DMS153 treated with DMSO at 0.1 percent for 48 hours (cell line): Measurements from ENCODE around the gene CPEB2.

Experiments
- DNase-seq: peaks from one replicate; lab custom pipeline; 2025; ENCODE audit not compliant: unreplicated experiment; lab: John Stamatoyannopoulos, UW

The CPEB2 gene

DNA sequence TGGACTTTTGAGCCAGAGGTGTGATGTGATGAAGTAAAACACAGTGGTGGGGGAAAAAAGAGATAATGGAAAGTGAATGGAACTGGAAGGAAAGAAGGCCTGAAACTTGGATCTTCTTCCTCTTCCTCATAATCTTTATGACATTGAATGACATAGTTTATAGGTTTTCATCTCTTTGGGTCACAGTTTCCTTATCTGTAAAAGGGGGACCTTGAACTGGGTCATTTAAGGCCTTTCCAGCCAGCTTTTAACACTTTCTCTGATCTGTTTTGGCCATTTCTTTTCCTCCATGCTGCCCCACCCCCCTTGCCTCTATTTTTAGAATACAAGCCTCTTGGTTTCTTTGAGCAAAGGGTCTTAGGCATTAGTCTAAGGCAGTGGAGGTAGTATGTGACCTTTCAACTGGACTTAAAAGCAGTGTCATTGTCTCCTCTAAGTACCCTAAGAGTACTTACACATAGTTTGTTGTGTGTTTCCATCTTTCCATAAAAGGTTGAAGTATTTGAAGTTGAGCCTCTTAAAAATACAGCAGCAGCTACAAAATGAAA lies 7.8 kb downstream of the CPEB2 start:
- DNase-seq = no peak

DNA sequence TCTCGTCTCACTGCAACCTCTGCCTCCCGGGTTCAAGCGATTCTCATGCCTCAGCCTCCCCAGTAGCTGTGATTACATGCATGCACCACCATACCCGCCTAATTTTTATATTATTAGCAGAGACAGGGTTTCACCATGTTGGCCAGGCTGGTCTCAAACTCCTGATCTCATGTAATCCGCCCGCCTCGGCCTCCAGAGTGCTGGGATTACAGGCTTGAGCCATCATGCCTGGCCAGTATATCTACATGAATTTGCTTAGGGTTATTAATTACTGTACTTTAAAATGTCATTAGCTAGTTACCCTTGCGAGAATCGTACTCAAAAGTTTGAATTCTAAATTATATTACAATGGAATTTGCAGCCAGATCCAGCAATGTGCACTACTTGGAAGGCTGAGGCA lies 8.9 kb downstream of the CPEB2 start:
- DNase-seq = no peak

DNA sequence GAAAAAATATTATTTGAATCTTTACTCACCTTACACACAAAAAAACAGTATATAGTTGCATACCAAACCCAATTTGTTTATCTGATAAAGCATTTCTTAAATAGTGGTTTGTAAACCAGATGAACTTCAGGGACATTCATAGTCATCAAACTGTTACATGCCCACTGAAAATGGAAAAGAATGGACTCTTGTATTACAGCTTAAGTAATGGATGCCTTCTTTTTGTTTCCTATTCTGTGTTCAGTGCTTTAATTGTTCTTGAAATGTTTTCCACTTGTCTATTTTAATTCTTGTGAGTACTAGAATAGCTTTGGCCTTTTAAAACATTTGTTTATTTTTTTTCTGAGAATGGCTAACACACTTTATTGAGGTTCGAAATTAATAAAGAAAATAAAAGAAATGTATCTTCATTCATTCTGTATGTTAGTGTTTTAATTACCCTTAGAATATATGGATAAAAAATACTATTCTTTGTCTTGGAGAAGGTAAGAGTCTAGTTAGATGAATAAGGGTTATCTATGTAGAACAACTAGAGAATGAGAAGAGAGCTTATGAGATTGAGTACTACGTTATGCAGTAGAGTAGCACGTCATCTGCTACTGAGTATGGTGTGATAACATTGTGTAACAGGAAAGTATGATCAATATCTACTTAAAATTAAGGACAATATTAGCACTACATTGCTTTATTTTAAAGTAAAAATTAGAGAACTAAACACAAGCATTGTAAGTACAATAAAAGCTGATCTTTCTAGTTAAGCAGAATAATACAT lies 9.9 kb downstream of the CPEB2 start:
- DNase-seq = no peak

DNA sequence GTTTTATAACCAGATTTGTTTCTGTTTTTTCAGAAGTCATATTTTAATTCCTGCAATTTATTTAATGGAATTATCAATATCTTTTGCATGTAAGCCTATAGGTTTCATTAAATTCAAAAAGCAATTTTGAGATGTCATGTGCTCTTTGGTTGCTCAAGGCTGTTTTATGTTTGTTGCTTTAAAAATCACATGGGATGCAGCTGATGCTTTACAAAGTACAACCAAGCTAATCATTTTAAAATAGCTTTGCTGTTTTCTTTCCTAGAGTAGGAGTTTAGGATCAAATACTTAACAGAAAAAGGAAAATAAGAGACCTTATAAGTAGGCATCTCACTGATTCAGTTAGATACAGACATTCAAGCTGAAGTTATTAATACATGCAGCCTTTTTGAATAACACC lies 11.3 kb downstream of the CPEB2 start:
- no peak for DNase-seq

DNA sequence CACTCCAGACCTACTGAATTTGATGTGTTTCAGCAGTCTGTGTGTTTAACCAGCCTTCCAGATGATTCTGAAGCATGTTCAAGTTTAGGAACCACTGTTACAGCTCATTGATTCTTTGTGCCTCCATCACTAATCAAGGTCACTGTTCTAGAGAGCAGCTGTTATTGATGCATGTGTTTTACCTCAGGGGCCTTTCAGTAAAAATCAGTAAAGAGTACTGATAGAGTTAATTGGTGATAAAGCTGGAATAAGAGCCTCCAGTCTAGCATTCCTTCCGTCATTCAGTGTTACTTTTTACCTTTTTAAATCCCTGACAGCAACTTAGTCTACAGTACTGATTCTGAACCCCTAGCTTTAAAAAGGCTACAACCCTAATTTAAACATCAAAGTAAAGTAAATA lies 12.9 kb downstream of the CPEB2 start:
- DNase-seq = no peak

DNA sequence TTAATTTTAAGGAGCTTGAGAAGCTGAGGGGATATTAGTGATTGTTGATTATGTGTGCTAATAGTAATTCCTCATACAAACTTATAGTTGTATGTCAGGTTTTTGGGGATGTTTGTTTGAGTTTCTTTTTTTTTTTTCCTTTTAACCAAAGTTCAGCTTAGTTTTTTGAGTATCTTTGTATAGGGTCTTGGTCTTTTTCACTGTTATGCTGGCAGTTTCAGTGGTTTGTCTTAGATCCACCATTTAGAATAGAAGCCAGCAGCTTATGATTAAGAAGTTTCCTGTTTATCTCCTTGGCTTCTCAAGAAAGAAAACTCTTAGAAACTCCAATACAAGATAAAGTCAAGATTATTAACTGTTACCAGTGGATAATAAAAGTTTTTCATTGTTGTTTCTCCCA lies 16.1 kb downstream of the CPEB2 start:
- no peak for DNase-seq

DNA sequence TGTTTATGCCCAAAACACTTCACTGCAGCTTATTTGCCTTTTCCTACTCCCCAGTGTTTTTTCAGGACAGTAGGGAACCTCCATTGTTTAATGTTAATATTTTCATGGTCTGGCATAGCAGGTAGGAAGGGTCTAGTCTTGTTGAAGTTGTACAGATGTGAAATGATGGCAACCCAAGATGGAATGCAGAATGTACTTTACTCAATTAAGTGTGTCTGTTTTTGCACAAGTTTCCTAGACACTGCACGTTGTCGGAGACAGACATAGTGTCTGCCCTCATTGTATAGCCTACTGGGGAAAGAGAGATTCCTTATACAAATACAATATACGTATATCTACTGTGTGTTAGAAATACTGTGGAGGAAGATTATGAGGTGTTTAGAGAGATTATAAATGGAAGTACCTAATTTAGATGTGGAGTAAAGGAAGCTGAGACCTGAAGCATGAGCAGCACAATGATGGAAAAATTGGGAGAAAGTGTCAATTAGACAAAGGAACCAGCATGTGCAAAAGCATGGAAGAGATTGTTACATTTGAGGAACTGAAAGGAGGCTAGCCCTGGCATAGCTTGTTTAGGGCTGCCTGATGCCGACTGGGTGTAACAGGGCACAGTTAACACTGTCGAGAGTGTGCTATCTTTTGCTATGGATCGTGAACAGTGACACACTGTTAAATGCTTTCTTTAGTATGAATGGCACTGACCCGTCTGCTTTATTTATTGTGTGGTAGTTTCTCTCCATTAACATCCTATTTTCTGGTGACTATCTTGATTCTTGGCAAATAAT lies 18.4 kb downstream of the CPEB2 start:
- no peak for DNase-seq

DNA sequence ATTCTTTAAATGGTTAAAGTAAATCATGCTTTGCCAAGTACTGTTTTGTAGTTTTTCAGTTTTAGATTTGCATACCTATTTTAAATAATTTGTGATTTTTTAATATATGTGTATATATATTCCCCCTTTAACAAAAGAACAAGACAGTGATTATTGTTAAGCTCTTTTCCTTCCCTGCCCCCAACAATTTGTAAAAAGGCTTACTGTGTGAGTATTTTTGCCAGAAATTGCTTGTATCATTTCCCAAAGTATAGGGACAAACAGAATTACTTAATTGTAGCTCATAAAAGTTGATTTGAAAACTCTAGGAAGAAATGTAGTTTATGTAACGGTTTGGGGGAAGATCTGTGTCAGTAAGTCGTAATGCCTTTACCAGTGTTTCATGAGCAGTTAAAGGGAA lies 19.0 kb downstream of the CPEB2 start:
- DNase-seq = no peak

DNA sequence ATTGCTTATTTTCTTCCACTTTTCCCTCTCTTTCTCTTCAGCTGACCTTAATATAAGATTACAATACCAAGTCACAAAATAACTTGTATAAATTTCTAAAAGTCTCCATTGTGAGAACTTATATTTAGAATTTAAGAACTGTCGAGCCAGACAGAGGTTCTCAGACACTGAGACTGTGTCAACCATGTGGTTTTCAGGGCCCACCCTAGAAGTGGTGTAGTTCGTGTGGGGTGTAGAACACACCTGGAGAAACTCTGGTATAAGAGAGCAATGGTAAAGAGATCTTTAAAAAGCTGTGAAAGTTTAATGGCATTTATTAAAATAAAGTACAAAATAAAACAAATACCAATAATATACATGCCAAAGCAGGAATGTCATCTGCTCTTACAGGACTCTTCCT lies 19.7 kb downstream of the CPEB2 start:
- DNase-seq = no peak

DNA sequence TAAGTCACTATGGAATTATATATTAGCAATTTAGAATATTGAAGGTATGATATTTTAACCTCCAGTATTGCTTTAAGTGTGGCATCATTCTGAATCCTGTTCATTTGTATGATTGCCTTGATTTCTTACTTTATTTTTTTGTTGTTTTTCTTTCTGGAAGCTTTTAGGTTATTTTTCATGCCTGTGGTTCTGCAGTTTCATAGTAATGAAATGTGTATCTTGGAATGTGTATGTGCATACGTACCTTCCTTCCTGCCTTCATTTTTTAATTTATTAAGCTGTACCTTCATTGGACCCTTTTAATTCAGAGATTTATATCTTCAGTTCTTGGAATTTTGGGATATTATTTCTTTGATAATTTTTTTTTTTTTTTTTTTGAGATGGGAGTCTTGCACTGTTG lies 22.1 kb downstream of the CPEB2 start:
- DNase-seq = no peak

DNA sequence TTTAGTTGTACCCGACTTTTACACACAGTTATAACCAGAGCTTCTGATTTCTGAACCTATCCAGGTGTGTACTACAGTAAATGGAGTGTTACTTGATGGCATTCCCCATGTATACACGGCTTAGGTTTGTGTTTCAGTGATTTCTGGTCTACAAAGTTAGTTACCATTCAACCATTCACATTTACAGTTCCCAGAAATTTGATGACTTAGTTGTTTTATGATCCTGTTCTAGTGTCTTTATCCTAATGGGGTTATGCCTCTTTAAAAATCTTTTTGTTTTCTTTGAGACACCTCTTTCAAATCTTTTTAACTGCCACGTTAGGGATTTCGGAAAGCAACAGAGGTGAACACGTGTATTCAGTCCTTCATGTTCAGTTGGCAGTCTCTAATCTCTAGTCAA lies 23.4 kb downstream of the CPEB2 start:
- DNase-seq = no peak

DNA sequence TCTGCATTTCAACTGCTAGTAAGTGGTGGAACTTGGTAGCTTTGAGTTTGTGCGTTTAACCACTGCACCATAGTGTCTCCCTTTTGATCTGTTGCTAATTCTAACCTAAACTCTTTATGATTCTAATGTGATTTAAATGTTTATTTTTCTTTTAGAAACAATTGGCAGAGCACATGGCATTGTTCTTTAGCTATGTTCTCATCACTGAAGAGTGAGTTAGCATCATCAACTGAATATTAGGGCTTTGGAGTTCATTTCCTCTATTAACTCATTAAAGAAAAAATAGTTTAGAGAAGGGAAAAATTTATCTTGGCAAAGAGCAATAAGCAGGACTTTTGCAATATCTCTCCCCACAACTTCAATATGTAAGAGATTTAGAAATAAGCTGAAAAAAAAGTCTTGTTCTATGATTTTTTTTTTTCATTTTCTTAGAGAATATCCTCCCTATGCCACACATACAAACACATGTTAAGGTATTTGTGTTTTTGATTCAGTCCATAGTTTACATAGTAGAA lies 25.7 kb downstream of the CPEB2 start:
- no peak for DNase-seq

DNA sequence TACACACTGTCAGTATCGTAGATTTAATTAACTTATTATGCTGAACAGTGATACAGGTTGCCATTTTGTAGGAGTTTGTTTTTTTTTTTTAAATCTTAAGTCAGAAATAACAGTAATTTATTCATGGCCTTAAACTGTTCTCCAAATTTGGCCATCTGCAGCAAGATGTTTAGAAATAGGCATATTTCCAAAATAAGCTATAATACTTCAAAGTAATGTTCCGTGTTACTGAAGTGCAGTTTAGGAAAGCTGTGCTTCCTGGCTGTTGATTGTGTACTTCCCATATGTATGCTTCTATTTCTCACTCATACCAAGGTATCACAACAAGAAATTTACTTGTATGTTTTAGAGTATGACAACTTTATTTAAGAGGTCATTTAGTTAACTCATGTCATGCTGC lies 28.9 kb downstream of the CPEB2 start:
- no peak for DNase-seq

DNA sequence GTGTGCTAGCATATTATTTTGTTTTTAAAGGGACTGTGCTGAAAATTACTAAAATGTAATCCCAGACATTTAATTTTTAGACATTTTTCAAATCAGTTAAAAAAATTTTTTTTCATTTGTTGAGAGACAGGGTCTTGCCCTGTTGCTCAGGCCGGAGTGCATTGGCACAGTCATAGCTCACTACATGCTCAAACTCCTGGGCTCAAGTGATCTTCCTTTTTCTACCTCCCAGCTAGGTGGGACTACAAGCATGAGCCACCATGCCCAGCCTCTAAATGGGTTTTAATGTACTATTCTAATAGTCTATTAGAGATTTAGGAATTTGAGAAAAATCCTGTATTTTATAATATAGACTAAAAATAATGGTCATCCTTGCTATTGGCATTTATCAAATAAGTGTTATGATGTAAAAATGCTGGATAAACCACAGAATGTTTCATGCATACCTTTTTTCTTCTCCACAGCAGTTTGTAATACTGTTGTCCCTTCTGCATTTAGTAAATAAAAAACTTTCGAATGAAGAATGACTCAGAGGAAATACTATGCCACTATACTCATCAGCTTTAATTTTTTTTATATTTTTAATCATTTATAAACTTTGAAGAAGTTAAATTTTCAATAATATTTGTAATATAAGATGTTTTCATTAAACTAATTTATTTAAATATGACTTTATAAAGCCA lies 29.9 kb downstream of the CPEB2 start:
- no peak for DNase-seq

DNA sequence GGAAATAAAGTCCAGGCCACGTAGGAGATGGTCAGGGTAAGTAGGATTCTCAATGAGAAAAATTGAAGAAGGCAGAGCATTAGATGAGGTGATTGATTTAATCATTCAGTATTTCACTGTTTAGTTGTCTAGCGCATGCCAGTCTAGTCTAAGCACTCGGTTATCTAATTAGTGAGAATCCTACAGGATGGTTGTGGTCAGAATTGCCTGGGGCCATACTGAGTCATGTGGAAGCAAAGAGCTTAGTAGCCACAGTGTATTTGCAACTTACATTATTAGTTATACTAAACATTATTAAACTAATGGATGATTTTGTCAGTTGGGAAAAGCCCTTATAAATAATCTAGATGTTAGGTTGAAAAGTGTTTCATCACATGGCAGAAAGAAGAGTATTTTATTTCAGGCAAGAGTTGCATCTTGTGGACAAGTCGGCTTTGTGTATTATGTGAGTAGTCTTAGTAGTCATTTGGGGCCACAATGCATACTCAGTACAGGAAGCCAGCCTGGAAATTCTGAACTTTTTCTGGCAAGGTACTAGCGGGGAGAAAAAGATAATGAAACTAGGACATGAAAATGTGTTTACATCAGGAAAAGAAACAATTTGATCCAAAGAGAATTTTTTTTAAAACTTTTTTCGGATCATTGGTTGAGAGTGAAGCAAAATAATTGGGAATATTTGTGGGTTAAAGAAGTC lies 31.9 kb downstream of the CPEB2 start:
- no peak for DNase-seq

DNA sequence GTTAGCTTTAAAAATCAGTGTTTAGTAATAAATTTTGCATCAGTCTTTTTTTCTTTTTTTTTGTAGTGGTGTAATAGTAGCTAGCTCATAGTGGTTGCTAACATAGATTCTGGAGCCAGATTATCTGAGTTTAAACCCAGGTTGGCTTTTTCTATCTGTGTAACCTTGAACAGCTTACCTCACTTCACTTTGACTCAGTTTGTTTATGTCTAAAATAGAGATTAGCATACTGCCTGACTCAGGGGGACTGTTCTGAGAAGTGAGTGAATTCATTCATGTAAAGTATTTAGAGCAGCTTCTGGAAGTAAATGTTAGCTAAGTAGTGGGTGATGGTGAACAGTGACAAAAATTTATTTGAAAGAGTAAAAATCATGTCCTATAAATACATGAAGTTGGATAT lies 32.9 kb downstream of the CPEB2 start:
- no peak for DNase-seq

DNA sequence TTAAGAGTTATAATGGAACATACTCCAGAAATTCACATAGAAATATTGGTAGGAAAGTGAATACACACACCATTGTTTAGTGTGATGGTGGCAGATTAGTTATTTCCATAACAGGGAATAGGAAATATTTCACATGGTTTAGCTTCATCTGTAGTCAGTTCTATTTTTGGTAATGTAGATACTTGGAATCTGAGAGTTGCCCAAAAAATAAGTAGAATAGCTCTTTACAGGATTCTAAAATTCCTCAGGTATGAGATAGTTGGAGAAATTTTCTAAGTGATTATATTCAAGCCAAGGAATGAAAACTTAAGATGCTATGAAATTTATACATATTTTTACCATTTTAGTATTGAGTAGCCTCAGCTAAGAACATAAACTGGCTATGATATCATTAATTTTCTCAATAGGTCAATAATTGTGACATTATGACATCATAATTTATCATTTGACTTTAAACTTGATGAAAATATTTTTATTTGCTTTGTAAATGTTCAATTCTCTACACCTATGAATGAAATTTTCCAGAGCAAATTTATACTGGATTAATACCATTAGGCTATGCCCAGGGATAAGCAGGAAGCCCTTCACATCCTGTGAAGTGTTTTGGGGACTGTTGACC lies 35.8 kb downstream of the CPEB2 start:
- DNase-seq = no peak

DNA sequence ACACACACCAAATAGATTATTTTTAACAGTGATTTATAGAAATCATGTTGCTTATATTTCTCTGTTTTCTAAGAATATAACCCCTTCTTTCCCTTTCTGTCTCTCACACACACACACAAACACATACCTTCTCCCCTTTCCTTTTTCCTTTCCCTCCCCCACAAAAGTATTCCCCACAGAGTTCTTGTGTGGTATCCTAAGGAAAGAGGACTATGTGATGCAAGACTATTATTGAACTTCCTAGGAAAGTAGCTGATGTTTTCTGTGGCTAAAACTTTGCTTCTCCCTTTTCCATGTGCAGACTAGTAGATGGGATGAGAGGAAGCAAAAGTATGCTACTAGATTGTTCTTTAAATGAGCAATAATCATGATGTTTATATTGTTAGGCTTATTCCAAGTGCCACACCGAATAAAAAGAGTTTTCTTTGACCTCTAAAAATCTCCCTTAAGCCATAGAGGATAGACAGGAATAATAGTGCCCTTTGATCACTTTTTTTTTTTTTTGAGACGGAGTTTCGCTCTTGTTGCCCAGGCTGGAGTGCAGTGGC lies 38.7 kb downstream of the CPEB2 start:
- no peak for DNase-seq

DNA sequence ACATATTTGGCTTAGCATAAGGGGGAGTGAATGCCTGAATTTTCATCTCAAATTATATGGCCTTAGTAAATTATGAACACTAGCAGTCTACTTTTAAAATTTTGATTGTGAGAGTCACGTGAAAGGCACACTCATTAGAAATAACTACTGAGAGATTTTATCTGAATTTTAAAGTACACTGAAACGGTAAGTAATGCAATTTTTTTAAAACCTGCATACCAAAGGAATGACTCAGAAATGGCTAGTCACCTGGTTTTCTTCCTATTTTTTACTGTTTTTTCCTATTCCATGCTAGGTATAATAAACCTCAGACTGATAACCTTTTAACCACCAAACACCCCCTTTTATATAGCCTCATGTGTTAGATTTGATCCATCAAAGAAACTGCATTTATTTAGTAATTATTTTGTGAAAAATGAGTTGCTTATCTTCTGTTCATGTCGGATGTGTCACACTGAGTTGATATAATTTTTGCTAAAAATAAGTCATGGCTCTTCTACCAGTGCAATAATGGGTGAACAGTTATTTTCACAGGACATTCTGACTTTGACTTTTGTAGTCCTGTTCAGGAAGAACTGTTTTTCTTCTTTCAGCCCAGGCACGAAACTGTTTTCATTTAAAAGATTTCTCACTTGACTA lies 40.4 kb downstream of the CPEB2 start:
- DNase-seq = no peak

DNA sequence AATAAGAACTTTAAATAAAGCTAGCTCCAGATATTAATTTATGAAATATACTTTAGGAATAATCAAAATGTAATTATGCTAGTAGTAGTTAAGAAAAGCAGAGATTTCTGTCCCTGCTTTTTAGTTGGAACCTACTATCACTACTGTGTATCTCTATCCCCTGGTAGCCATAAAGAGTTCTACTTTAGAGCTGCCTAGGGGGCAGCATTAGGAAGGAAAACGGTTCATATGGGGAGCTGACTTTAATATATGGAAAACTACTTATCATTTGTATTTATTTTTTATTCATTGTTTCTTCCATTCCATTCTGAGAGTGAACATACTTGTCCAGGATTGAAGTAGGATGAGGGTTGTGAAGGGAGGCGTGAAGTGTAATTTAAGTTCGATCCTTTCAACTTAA lies 40.9 kb downstream of the CPEB2 start:
- DNase-seq = no peak
